Measurements from ENCODE around the gene PARD3. TPM values are rescaled to one million over a fixed set of nuclear protein-coding genes. Genes with fewer than 3 reads are reported as not detected.
"Not testable (repeated sequence)": the region's sequence is repeated elsewhere in the genome, so short reads cannot be mapped to it uniquely, and the experiment has no call there.

The PARD3 gene
- total RNA-seq, 3 donors from 2014 or later: 39.5 to 87.9 (median 47.0) TPM

DNA sequence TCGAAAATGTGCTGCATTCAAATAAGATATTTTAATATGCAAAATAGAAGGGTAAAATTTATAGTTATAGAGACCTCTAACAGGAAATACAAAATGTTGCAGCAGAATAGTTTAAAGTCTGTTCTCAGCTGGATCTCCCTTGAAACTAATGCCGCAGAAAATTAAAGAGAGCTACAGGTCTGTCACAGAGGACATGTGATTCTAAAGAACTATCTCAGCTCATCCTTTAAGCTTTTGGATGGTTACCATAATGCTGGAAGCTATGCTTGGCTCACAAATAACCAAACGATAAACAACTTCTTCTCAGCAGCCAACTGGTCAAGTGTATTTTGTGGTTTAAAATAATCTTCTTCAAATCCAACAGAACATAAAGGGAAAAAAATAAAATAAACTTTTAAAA lies 353.0 kb downstream of the PARD3 start:
- DNase-seq (no peak), ATAC-seq (no peak)
- TF ChIP-seq CTCF (IDR thresholded peaks at IDR 0.05): no peak
- no peaks in the 10 kb centered on the region for H3K4me1 ChIP-seq (ENCODE audit: low read depth)
- H3K36me3 ChIP-seq (ENCODE audit: low read depth): no peaks in the 10 kb centered on the region
- intact Hi-C loops (cut with DNase I, micrococcal nuclease): no loop called here
- no peaks in the 10 kb centered on the region for H3K9me3 ChIP-seq
- no peak overlapping the region for H3K4me3 ChIP-seq

DNA sequence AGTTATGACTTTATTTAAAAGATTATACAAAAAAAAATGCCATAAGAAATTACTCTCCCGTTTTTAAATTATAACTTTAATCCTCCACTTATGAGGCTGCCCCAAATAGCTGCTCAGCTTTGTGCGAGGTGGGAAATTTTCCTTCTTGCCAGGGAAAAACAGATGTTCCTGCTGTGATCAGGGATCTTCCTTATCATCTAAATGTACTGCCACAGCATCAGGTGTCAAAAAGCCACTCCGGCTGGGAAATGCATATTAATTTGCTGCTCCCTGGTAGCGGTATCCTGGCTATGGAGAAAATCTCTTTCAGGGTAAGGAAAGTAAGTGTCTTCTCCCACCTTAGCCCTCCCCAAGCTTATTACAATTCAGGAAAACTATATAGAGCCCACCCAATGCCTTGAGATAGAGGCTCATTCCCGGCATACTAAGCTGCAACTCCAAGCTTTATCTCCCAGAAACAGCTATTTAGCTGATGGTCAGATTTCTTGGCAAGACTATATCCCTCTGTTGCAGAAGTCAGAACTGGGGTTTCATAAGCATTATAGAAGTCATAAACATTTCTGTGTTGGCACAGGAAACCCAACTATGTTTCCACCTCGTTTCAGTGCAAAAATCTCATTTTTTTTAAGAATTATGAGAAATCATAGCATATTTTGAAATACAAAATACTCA lies 360.4 kb downstream of the PARD3 start:
- Histone ChIP-seq H3K4me3 (no peak overlapping the region), H3K4me1 (ENCODE audit: low read depth) (no peaks in the 10 kb centered on the region), H3K9me3 (no peaks in the 10 kb centered on the region), H3K36me3 (ENCODE audit: low read depth) (no peaks in the 10 kb centered on the region)
- intact Hi-C loops (cut with DNase I, micrococcal nuclease): no loop called here
- DNase-seq (no peak), ATAC-seq (no peak)
- TF ChIP-seq CTCF (IDR thresholded peaks at IDR 0.05): no peak

DNA sequence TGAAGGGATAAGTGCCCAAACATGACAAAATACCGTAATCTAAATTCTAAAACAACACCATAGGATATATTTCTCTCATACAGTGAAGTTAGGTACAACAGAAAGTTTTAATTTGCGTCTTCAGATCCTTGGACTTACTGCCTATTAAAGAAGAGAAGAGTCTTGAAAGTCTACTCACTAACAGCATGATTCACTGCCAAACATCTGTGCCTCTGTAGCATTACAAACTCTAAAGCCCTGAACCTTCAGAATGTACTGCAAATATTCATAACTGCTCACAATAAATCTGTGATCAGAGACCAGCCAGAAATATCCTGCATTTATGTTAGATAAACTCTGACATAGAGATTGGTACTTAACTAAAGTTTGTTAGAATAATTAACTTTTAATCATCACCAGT lies 365.3 kb downstream of the PARD3 start:
- H3K36me3 ChIP-seq (ENCODE audit: low read depth): no peaks in the 10 kb centered on the region
- H3K4me1 ChIP-seq (ENCODE audit: low read depth): peaks cover 3% of the 10 kb centered on the region
- intact Hi-C loops (cut with DNase I, micrococcal nuclease): no loop called here
- ATAC-seq (no peak), DNase-seq (no peak)
- H3K9me3 ChIP-seq: no peaks in the 10 kb centered on the region
- TF ChIP-seq CTCF (IDR thresholded peaks at IDR 0.05): no peak
- H3K4me3 ChIP-seq: no peak overlapping the region

- DNase-seq (peak in 1 of 3 donors; percentile 15), ATAC-seq (peak; percentile 98)
- peaks cover 3% of the 10 kb centered on the region for H3K4me1 ChIP-seq (ENCODE audit: low read depth)
- no peaks in the 10 kb centered on the region for H3K9me3 ChIP-seq
- H3K4me3 ChIP-seq: no peak overlapping the region
- intact Hi-C loops (cut with DNase I, micrococcal nuclease): no loop called here
- TF ChIP-seq CTCF (IDR thresholded peaks at IDR 0.05): no peak
- no peaks in the 10 kb centered on the region for H3K36me3 ChIP-seq (ENCODE audit: low read depth)
Measured at GRCh38 chr10:34446049-34446448, 369.0 kb downstream of the PARD3 start.

DNA sequence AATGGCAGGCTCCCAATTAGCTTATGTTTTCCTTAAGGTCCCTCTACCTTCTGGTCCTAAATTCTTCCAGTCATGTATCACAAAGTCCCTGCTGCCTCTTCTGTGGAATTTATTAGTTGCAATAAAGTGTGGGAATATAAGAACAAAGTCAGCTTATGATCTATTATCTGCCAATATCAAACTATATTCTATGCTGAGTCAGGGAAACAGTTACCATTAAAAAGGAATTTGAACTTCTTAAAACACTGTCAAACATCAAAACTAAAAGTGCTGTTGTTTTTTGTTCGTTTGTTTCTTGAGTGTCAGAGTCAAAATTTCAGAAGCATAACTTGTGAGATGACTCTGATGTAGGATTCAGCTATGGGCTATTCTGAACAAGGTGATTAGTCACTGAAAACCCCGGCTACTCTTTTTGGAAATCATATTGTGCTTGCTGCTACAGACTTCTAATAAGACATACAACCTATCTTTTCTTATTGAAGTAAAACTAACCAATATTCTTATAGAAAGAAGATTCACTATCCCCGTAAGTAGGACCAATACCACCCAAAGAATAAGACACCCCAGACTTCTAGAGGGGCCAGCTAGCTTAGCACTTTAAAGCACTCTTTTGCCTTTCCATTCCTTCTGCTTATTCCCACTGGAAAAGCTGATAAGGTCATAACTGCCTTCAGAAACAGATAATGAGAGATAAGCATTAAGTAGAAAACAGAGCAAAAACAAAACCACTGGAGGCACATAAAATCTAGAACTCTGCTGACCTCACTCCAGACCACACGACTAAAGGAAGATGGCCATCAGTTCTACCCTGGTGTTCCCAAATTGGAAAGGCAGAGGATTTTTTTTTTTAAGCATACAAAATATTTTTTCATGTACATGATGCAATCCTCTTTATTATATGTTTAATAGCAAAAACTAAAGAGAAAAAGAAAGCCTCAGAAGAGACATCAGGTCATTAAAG lies 370.6 kb downstream of the PARD3 start:
- intact Hi-C loops (cut with DNase I, micrococcal nuclease): no loop called here
- H3K36me3 ChIP-seq (ENCODE audit: low read depth): no peaks in the 10 kb centered on the region
- no peak overlapping the region for H3K4me3 ChIP-seq
- ATAC-seq (no peak), DNase-seq (no peak)
- H3K9me3 ChIP-seq: no peaks in the 10 kb centered on the region
- H3K4me1 ChIP-seq (ENCODE audit: low read depth): peaks cover 3% of the 10 kb centered on the region
- TF ChIP-seq CTCF (IDR thresholded peaks at IDR 0.05): no peak

GRCh38 chr10:34439386-34439785 lies 375.7 kb downstream of the PARD3 start:
- ATAC-seq; H3K4me1 ChIP-seq (ENCODE audit: low read depth); H3K36me3 ChIP-seq (ENCODE audit: low read depth); DNase-seq; intact Hi-C loops (cut with DNase I, micrococcal nuclease); H3K9me3 ChIP-seq; H3K4me3 ChIP-seq: not testable (repeated sequence)
